Natural killer cell (primary cell): ENCODE data around the gene ZNF488. TPM values are rescaled to one million over a fixed set of nuclear protein-coding genes. Genes with fewer than 3 reads are reported as not detected.

Experiments used
- ATAC-seq, 3 donors: fragments of 150-1000 bp in 2 of 3; fragments of 200-7000 bp in 1 of 3; cut with Tn5 transposase; 1 replicate in 1 of 3; 2 replicates in 2 of 3; pipeline ENCODE4 v1.10.0; 2021; ENCODE audit warnings: mild to moderate bottlenecking in 2 of 3, moderate library complexity in 2 of 3
- DNase-seq, 2 donors: peaks; one replicate each; pipeline versions ENCODE4 v3.0.0 to v3.0.0-alpha.2; 2013 to 2021; ENCODE audit warnings: mixed read lengths in 1 of 2
- H3K27ac ChIP-seq: one replicate; pipeline ENCODE4 v1.5.1; 2013; ENCODE audit warnings: mild to moderate bottlenecking, low read length
- H3K27me3 ChIP-seq: one replicate; pipeline ENCODE4 v1.6.1; 2013; ENCODE audit warnings: low read length; ENCODE audit not compliant: control insufficient read depth, insufficient read depth
- H3K36me3 ChIP-seq: one replicate; pipeline ENCODE4 v1.6.1; 2013; ENCODE audit warnings: low read length; ENCODE audit not compliant: control insufficient read depth, insufficient read depth
- H3K4me1 ChIP-seq: one replicate; pipeline ENCODE4 v1.6.1; 2013; ENCODE audit warnings: low read length; ENCODE audit not compliant: control insufficient read depth, insufficient read depth
- H3K4me3 ChIP-seq: one replicate; pipeline ENCODE4 v1.5.1; 2013; ENCODE audit warnings: low read length
- H3K9me3 ChIP-seq: one replicate; pipeline ENCODE4 v1.6.1; 2013; ENCODE audit warnings: low read length; ENCODE audit not compliant: control insufficient read depth, insufficient read depth
- H3K27ac Mint-ChIP-seq, 2 donors: one replicate each; pipeline ENCODE4 v1.8.0; 2022; ENCODE audit warnings: mild to moderate bottlenecking in 2 of 2, mixed read lengths in 2 of 2, moderate library complexity in 1 of 2
- H3K27me3 Mint-ChIP-seq, 2 donors: one replicate each; pipeline ENCODE4 v1.8.0; 2022; ENCODE audit warnings: low read depth in 2 of 2, mixed read lengths in 2 of 2
- H3K36me3 Mint-ChIP-seq: one replicate; pipeline ENCODE4 v1.8.0; 2022; ENCODE audit warnings: mixed read lengths
- H3K4me1 Mint-ChIP-seq, 2 donors: one replicate each; pipeline ENCODE4 v1.8.0; 2022; ENCODE audit warnings: mixed read lengths in 2 of 2
- H3K4me3 Mint-ChIP-seq: one replicate; pipeline ENCODE4 v1.8.0; 2022; ENCODE audit warnings: mild to moderate bottlenecking, moderate library complexity, mixed read lengths
- H3K9me3 Mint-ChIP-seq, 2 donors: one replicate each; pipeline ENCODE4 v1.8.0; 2022; ENCODE audit warnings: mixed read lengths in 2 of 2
- WGBS: methylation state at CpG from one replicate; pipeline ENCODE4 v1.1.7; 2013; ENCODE audit warnings: missing lambda C conversion rate; ENCODE audit not compliant: insufficient coverage; 5-methylcytosine and 5-hydroxymethylcytosine counted together
- intact Hi-C: fragments of 100-400 bp; cut with micrococcal nuclease; formaldehyde crosslinking; loops from one replicate; pipeline ENCODE4 v1.14.2; 2022
- total RNA-seq, 4 donors: library from RNA; stranded (reverse); fragments of 120-200 nt in 1 of 4; gene quantifications; one replicate each; pipeline versions ENCODE4 v1.2.3 to v1.2.4, GENCODE V29; 2013 to 2022
- TF ChIP-seq, protein P1 (sequence below): fragments of 200-600 bp; IDR thresholded peaks from one replicate; pipeline ENCODE4 v1.8.0; 2022; ENCODE audit warnings: antibody characterized with exemption

Gene ZNF488
- total RNA-seq, 3 donors from 2014 or later (not counting 1 experiment from before 2014, with no cell fraction given), result not detected

GRCh38 chr10:47322300-47323061, 61.6 kb downstream of the ZNF488 start, which contains the start of gene GDF2:
Gene GDF2, plus strand, starts transcription at chr10:47322454. Its CDS starts 215 bp downstream, at chr10:47322669.
- H3K9me3 ChIP-seq, result no peaks in the 10 kb centered on the region

GRCh38 chr10:47321521-47322195, 62.4 kb downstream of the ZNF488 start:
- 85% methylated on average over 8 of the region's 8 CpGs for WGBS
- H3K4me3 Mint-ChIP-seq, result no peak overlapping the region
- intact Hi-C loops, result no loop called here
- ATAC-seq, result no peak
- no peaks in the 10 kb centered on the region for H3K4me1 Mint-ChIP-seq
- no peaks in the 10 kb centered on the region for H3K36me3 ChIP-seq
- TF ChIP-seq, protein P1, sequence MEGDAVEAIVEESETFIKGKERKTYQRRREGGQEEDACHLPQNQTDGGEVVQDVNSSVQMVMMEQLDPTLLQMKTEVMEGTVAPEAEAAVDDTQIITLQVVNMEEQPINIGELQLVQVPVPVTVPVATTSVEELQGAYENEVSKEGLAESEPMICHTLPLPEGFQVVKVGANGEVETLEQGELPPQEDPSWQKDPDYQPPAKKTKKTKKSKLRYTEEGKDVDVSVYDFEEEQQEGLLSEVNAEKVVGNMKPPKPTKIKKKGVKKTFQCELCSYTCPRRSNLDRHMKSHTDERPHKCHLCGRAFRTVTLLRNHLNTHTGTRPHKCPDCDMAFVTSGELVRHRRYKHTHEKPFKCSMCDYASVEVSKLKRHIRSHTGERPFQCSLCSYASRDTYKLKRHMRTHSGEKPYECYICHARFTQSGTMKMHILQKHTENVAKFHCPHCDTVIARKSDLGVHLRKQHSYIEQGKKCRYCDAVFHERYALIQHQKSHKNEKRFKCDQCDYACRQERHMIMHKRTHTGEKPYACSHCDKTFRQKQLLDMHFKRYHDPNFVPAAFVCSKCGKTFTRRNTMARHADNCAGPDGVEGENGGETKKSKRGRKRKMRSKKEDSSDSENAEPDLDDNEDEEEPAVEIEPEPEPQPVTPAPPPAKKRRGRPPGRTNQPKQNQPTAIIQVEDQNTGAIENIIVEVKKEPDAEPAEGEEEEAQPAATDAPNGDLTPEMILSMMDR, result no peak
- no peak overlapping the region for H3K4me3 ChIP-seq
- H3K27ac ChIP-seq, result no peak overlapping the region
- H3K4me1 ChIP-seq, result no peaks in the 10 kb centered on the region
- DNase-seq, result no peak
- no peaks in the 10 kb centered on the region for H3K9me3 Mint-ChIP-seq
- no peaks in the 10 kb centered on the region for H3K27me3 ChIP-seq
- no peak overlapping the region for H3K27ac Mint-ChIP-seq
- peaks cover 0 to 3% of the 10 kb centered on the region in 2 donors for H3K27me3 Mint-ChIP-seq
- H3K9me3 ChIP-seq, result no peaks in the 10 kb centered on the region
- H3K36me3 Mint-ChIP-seq, result no peaks in the 10 kb centered on the region

More at GRCh38 chr10:47322300-47323061, 61.6 kb downstream of the ZNF488 start, which contains the start of gene GDF2:
- H3K27ac Mint-ChIP-seq, result no peak within 1 kb of the TSS
- peaks cover 0 to under 1% of the 10 kb centered on the region in 2 donors for H3K4me1 Mint-ChIP-seq
- H3K27me3 Mint-ChIP-seq, result peaks cover 0 to 3% of the 10 kb centered on the region in 2 donors
- WGBS, result 91% methylated on average over 35 of the region's 35 CpGs
- no peak within 1 kb of the TSS for H3K27ac ChIP-seq
- intact Hi-C loops, result no loop called here
- no peaks in the 10 kb centered on the region for H3K4me1 ChIP-seq
- ATAC-seq, result no peak
- H3K36me3 Mint-ChIP-seq, result no peaks in the 10 kb centered on the region
- H3K27me3 ChIP-seq, result no peaks in the 10 kb centered on the region
- TF ChIP-seq, protein P1, result no peak
- H3K36me3 ChIP-seq, result no peaks in the 10 kb centered on the region
- H3K4me3 ChIP-seq, result no peak within 1 kb of the TSS
- H3K9me3 Mint-ChIP-seq, result no peaks in the 10 kb centered on the region
- no peak for DNase-seq
- H3K4me3 Mint-ChIP-seq, result no peak within 1 kb of the TSS

GRCh38 chr10:47320812-47321211, 63.3 kb downstream of the ZNF488 start:
- H3K36me3 ChIP-seq, result no peaks in the 10 kb centered on the region
- no peaks in the 10 kb centered on the region for H3K4me1 Mint-ChIP-seq

More at GRCh38 chr10:47320812-47321211, 63.3 kb downstream of the ZNF488 start:
- Histone ChIP-seq H3K9me3 (no peaks in the 10 kb centered on the region), H3K4me3 (no peak overlapping the region), H3K27me3 (no peaks in the 10 kb centered on the region), H3K27ac (no peak overlapping the region), H3K4me1 (no peaks in the 10 kb centered on the region)
- Mint-ChIP-seq H3K36me3 (no peaks in the 10 kb centered on the region), H3K4me3 (no peak overlapping the region), H3K27ac (no peak overlapping the region), H3K27me3 (peaks cover 0 to 3% of the 10 kb centered on the region in 2 donors), H3K9me3 (no peaks in the 10 kb centered on the region)
- ATAC-seq, result no peak
- intact Hi-C loops, result no loop called here
- TF ChIP-seq, protein P1, result no peak
- 88% methylated on average over 6 of the region's 6 CpGs for WGBS
- DNase-seq, result no peak
